Measurements from ENCODE around the gene CDK7.
A peak's percentile ranks its signal among the peaks of the same experiment; 100 is the strongest.
"Not testable (repeated sequence)": the region's sequence is repeated elsewhere in the genome, so short reads cannot be mapped to it uniquely, and the experiment has no call there.

CDK7 gene

GRCh38 chr5:69236733-69237132 lies 2.0 kb downstream of the CDK7 start:
- not testable (repeated sequence) for DNase-seq (ENCODE audit: low read depth in 3 of 3)

- DNase-seq (ENCODE audit: low read depth in 3 of 3), result no peak
Measured at GRCh38 chr5:69237877-69238276, 3.2 kb downstream of the CDK7 start.

GRCh38 chr5:69238760-69239251 lies 4.1 kb downstream of the CDK7 start:
- no peak for DNase-seq (ENCODE audit: low read depth in 3 of 3)

GRCh38 chr5:69242215-69242927 lies 7.7 kb downstream of the CDK7 start:
- DNase-seq (ENCODE audit: low read depth in 3 of 3), result no peak

- no peak for DNase-seq (ENCODE audit: low read depth in 3 of 3)
Measured at GRCh38 chr5:69245031-69245430, 10.3 kb downstream of the CDK7 start.

GRCh38 chr5:69248019-69248418 lies 13.3 kb downstream of the CDK7 start:
- no peak for DNase-seq (ENCODE audit: low read depth in 3 of 3)

GRCh38 chr5:69250593-69250992 lies 15.9 kb downstream of the CDK7 start:
- DNase-seq (ENCODE audit: low read depth in 3 of 3), result no peak

GRCh38 chr5:69252437-69252836 lies 17.8 kb downstream of the CDK7 start:
- DNase-seq (ENCODE audit: low read depth in 3 of 3), result no peak

- DNase-seq (ENCODE audit: low read depth in 3 of 3), result not testable (repeated sequence)
Measured at GRCh38 chr5:69255940-69256339, 21.3 kb downstream of the CDK7 start.

GRCh38 chr5:69257577-69257976 lies 22.9 kb downstream of the CDK7 start:
- DNase-seq (ENCODE audit: low read depth in 3 of 3), result no peak

GRCh38 chr5:69261034-69261433 lies 26.3 kb downstream of the CDK7 start:
- DNase-seq (ENCODE audit: low read depth in 3 of 3), result no peak

GRCh38 chr5:69265931-69266330 lies 31.2 kb downstream of the CDK7 start:
- DNase-seq (ENCODE audit: low read depth in 3 of 3), result peak in 1 of 3 experiments; percentile 2

GRCh38 chr5:69268899-69269298 lies 34.2 kb downstream of the CDK7 start:
- DNase-seq (ENCODE audit: low read depth in 3 of 3), result no peak

- DNase-seq (ENCODE audit: low read depth in 3 of 3), result no peak
Measured at GRCh38 chr5:69270840-69271239, 36.2 kb downstream of the CDK7 start.

- no peak for DNase-seq (ENCODE audit: low read depth in 3 of 3)
Measured at GRCh38 chr5:69271376-69271775, 36.7 kb downstream of the CDK7 start.

GRCh38 chr5:69275563-69275962 lies 40.9 kb downstream of the CDK7 start:
- no peak for DNase-seq (ENCODE audit: low read depth in 3 of 3)

GRCh38 chr5:69276422-69277174 lies 41.9 kb downstream of the CDK7 start:
- no peak for DNase-seq (ENCODE audit: low read depth in 3 of 3)

- DNase-seq (ENCODE audit: low read depth in 3 of 3), result no peak
Measured at GRCh38 chr5:69279517-69279916, 44.8 kb downstream of the CDK7 start.

- DNase-seq (ENCODE audit: low read depth in 3 of 3), result no peak
Measured at GRCh38 chr5:69281114-69281513, 46.4 kb downstream of the CDK7 start.

GRCh38 chr5:69284203-69284602 lies 49.5 kb downstream of the CDK7 start:
- no peak for DNase-seq (ENCODE audit: low read depth in 3 of 3)

GRCh38 chr5:69285448-69286116 lies 50.9 kb downstream of the CDK7 start:
- DNase-seq (ENCODE audit: low read depth in 3 of 3), result no peak

- DNase-seq (ENCODE audit: low read depth in 3 of 3), result no peak
Measured at GRCh38 chr5:69288069-69288468, 53.4 kb downstream of the CDK7 start.

GRCh38 chr5:69288688-69289087 lies 54.0 kb downstream of the CDK7 start:
- no peak for DNase-seq (ENCODE audit: low read depth in 3 of 3)
